WI38 (cell line): ENCODE measurements around the gene PLEKHB2.

Experiments
- H3K4me3 ChIP-seq: 2 replicates; pipeline ENCODE4 v1.5.1; 2011; ENCODE audit warnings: low read depth, mild to moderate bottlenecking, control low read depth, low read length
- CTCF ChIP-seq: IDR thresholded peaks from 2 replicates; pipeline ENCODE4 v1.5.1; 2012; ENCODE audit warnings: low read depth, mild to moderate bottlenecking, control low read depth, low read length

The PLEKHB2 gene

GRCh38 chr2:131127981-131128380, 22.8 kb downstream of the PLEKHB2 start:
- TF ChIP-seq CTCF: no peak
- no peak overlapping the region for H3K4me3 ChIP-seq

GRCh38 chr2:131130298-131130596, 25.1 kb downstream of the PLEKHB2 start:
- TF ChIP-seq CTCF: no peak
- H3K4me3 ChIP-seq: no peak overlapping the region

- H3K4me3 ChIP-seq: no peak overlapping the region
- no peak for TF ChIP-seq CTCF
These were observed 27.6 kb downstream of the PLEKHB2 start for GRCh38 chr2:131132729-131133128.

- no peak overlapping the region for H3K4me3 ChIP-seq
- no peak for TF ChIP-seq CTCF
These were observed 35.4 kb downstream of the PLEKHB2 start for GRCh38 chr2:131140581-131140980.

GRCh38 chr2:131142849-131143248, 37.7 kb downstream of the PLEKHB2 start:
- H3K4me3 ChIP-seq: no peak overlapping the region
- TF ChIP-seq CTCF: no peak

- no peak for TF ChIP-seq CTCF
- no peak overlapping the region for H3K4me3 ChIP-seq
These were observed 38.7 kb downstream of the PLEKHB2 start for GRCh38 chr2:131143803-131144202.

- no peak for TF ChIP-seq CTCF
- H3K4me3 ChIP-seq: no peak overlapping the region
These were observed 39.9 kb downstream of the PLEKHB2 start for GRCh38 chr2:131145040-131145439.
